Upper lobe of left lung (tissue), 4 donors: ENCODE measurements around the gene CAMK2G.

Experiments
- EP300 ChIP-seq, 4 donors: sonication (generic); formaldehyde crosslinking; IDR thresholded peaks; one replicate each; pipeline ENCODE4 v1.5.1; 2017; ENCODE audit warnings: antibody characterized with exemption in 4 of 4, control low read depth in 2 of 4
- POLR2A ChIP-seq, 4 donors: fragments of 450-650 bp; IDR thresholded peaks; one replicate each; pipeline ENCODE4 v1.5.1; 2016 to 2017; ENCODE audit warnings: antibody characterized with exemption in 4 of 4, mild to moderate bottlenecking in 2 of 4
- POLR2AphosphoS5 ChIP-seq, 2 donors: sonication (generic); formaldehyde crosslinking; IDR thresholded peaks; one replicate each; pipeline ENCODE4 v1.5.1; 2017; ENCODE audit warnings: antibody characterized with exemption in 2 of 2
- TF ChIP-seq, protein P1 (sequence below), 6 experiments: fragments of 450-650 bp in 4 of 6; fragments of 200-600 bp in 2 of 6; sonication (generic) in 2 of 6; IDR thresholded peaks; one replicate each; pipeline ENCODE4 v1.5.1; 2016 to 2019; ENCODE audit warnings: antibody characterized with exemption in 6 of 6

DNA sequence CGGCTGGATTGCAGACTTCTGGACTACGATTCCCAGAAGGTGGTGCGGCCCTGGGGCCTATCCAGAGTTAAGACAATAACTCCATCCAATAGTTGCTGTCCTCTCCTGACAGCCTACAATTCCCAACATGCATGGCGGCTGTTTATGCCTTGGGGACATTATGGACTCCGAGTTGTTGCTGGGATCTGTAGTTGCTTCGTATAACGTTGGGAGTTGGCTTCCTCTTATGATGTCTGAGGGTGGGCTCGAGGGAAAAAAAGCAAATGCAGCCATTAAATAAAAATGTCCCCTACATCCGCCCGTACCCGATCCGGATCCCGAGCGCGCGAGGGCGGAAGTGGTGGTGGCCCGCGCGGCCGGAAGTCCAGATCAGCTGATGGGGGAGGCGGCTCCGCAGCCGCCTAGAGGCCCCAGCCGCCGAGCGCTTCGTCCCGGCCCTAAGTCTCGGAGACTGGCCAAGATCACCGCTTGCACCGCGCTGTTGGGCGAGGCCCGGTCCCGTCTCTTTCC is 89.1 kb downstream of the CAMK2G start, which contains the start of gene ZSWIM8:
- TF ChIP-seq, protein P1, sequence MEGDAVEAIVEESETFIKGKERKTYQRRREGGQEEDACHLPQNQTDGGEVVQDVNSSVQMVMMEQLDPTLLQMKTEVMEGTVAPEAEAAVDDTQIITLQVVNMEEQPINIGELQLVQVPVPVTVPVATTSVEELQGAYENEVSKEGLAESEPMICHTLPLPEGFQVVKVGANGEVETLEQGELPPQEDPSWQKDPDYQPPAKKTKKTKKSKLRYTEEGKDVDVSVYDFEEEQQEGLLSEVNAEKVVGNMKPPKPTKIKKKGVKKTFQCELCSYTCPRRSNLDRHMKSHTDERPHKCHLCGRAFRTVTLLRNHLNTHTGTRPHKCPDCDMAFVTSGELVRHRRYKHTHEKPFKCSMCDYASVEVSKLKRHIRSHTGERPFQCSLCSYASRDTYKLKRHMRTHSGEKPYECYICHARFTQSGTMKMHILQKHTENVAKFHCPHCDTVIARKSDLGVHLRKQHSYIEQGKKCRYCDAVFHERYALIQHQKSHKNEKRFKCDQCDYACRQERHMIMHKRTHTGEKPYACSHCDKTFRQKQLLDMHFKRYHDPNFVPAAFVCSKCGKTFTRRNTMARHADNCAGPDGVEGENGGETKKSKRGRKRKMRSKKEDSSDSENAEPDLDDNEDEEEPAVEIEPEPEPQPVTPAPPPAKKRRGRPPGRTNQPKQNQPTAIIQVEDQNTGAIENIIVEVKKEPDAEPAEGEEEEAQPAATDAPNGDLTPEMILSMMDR (IDR thresholded peaks at IDR 0.05): peak in 1 of 6 experiments; percentile 31
- TF ChIP-seq POLR2AphosphoS5 (IDR thresholded peaks at IDR 0.05) (peak; percentile 77 to 93), EP300 (IDR thresholded peaks at IDR 0.05) (peak in 1 of 4 donors; percentile 34), POLR2A (IDR thresholded peaks at IDR 0.05) (peak in 3 of 4 donors; percentile 70 to 86 (median 74))
